NT2/D1 (cell line): ENCODE measurements around the gene HESX1.

Source experiments
- DNase-seq: peaks from one replicate; pipeline ENCODE4 v3.0.0-alpha.2; 2011; ENCODE audit warnings: low read depth, low spot score
- H3K27me3 ChIP-seq: 2 replicates; pipeline ENCODE4 v1.6.0; 2011; ENCODE audit warnings: mild to moderate bottlenecking; ENCODE audit not compliant: insufficient read length, insufficient read depth
- H3K36me3 ChIP-seq: 2 replicates; pipeline ENCODE4 v1.6.1; 2011; ENCODE audit warnings: mild to moderate bottlenecking, low read length, mixed read lengths; ENCODE audit not compliant: insufficient read depth, insufficient read length
- H3K4me1 ChIP-seq: 2 replicates; pipeline ENCODE4 v1.5.1; 2011; ENCODE audit not compliant: insufficient read depth, insufficient read length
- H3K4me3 ChIP-seq: 2 replicates; pipeline ENCODE4 v1.5.1; 2011; ENCODE audit warnings: low read depth; ENCODE audit not compliant: insufficient read length
- H3K9ac ChIP-seq: 2 replicates; pipeline ENCODE4 v1.6.0; 2011; ENCODE audit warnings: low read depth; ENCODE audit not compliant: insufficient read length
- H3K9me3 ChIP-seq: 2 replicates; pipeline ENCODE4 v1.5.1; 2011; ENCODE audit warnings: mild to moderate bottlenecking, low read length; ENCODE audit not compliant: insufficient read depth
- SUZ12 ChIP-seq: IDR thresholded peaks from 2 replicates; pipeline ENCODE4 v1.6.1; 2011; ENCODE audit not compliant: insufficient read length, insufficient read depth; ENCODE audit errors: extremely low read depth
- YY1 ChIP-seq: IDR thresholded peaks from 2 replicates; pipeline ENCODE4 v1.6.1; 2011; ENCODE audit not compliant: insufficient read length, insufficient read depth
- ZNF274 ChIP-seq: IDR thresholded peaks from 2 replicates; pipeline ENCODE4 v1.6.1; 2011; ENCODE audit warnings: mild to moderate bottlenecking, low read depth, low read length

Gene HESX1

DNA sequence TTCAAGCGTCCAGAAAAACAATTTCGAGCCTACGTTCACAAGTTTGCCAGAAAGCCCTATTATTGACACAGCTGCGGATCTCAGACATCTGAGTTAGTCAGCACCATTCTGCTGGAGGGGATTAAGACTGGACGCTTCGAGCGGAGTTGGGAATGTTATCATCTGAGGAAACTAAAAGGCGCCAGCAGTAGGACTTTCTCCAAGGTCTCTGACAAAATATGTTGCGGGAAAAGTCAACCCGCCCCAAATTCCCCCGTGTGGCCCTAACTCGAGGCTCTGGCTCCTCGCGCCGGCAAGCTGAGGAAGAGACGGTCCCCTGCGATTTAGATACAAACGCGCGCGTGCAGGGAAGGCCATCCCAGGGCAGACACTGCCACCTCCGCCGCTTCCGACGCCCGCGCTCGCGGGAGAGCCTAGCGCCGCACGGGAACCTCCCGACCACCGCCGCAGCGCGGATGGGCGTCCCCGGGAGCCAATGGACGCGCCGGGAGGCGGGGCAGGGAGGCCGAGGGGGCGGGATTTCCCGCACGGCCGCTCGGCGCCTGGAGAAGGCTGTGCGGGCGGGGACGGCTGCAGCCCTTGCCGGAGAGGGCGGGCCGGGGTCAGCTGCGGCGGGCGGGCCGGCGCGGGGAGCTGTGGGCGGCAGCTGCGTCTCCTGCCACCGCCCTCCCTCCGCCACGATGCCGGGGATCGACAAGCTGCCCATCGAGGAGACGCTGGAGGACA, 27.6 kb upstream of the HESX1 start, which contains the start of gene APPL1:
Gene APPL1, plus strand, starts transcription at position 526 of the 726 bp plus-strand sequence. Its CDS starts 155 bp downstream, at position 681.
- Histone ChIP-seq H3K4me3 (peak within 1 kb of the TSS; percentile 75), H3K36me3 (peaks cover 3% of the 10 kb centered on the region), H3K4me1 (no peaks in the 10 kb centered on the region), H3K27me3 (peaks cover 18% of the 10 kb centered on the region), H3K9ac (peak within 1 kb of the TSS; percentile 94), H3K9me3 (no peaks in the 10 kb centered on the region)
- TF ChIP-seq YY1 (no peak), ZNF274 (no peak), SUZ12 (no peak)
- DNase-seq, result peak; percentile 92

GRCh38 chr3:57226176-57226575, 26.4 kb upstream of the HESX1 start:
- Histone ChIP-seq H3K36me3 (peaks cover 3% of the 10 kb centered on the region), H3K9ac (no peak overlapping the region), H3K4me1 (no peaks in the 10 kb centered on the region), H3K27me3 (peaks cover 18% of the 10 kb centered on the region), H3K4me3 (no peak overlapping the region), H3K9me3 (no peaks in the 10 kb centered on the region)
- DNase-seq, result no peak
- no peak for TF ChIP-seq SUZ12
- TF ChIP-seq ZNF274, result no peak
- TF ChIP-seq YY1, result no peak

DNA sequence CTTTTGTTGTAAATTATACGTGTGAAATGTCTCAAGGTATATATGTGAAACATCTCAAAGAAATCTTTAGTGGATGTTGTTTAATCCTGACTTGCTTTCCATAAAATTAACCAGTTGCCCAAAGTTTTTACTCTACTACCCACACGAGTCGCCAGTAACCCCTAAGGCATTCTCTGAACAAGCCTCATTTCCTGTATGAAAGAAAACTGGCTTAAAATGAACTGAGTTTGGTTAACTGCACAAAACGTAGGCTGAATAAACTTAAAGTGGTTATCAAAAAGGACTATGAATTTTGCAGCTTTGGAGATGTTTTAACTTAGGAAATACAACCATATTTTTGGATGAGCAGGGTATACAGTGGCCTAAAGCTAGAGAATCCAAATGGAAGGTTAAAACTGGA, 25.1 kb upstream of the HESX1 start:
- TF ChIP-seq SUZ12, result no peak
- TF ChIP-seq YY1, result no peak
- no peak for TF ChIP-seq ZNF274
- Histone ChIP-seq H3K9ac (no peak overlapping the region), H3K9me3 (no peaks in the 10 kb centered on the region), H3K36me3 (no peaks in the 10 kb centered on the region), H3K4me1 (no peaks in the 10 kb centered on the region), H3K4me3 (no peak overlapping the region), H3K27me3 (peaks cover 18% of the 10 kb centered on the region)
- no peak for DNase-seq

GRCh38 chr3:57221883-57222282, 22.1 kb upstream of the HESX1 start:
- Histone ChIP-seq H3K4me1 (no peaks in the 10 kb centered on the region), H3K9me3 (no peaks in the 10 kb centered on the region), H3K36me3 (no peaks in the 10 kb centered on the region), H3K4me3 (no peak overlapping the region), H3K9ac (no peak overlapping the region), H3K27me3 (no peaks in the 10 kb centered on the region)
- TF ChIP-seq ZNF274 (no peak), SUZ12 (no peak), YY1 (no peak)
- DNase-seq, result no peak

GRCh38 chr3:57206423-57206822, 6.6 kb upstream of the HESX1 start:
- H3K27me3 ChIP-seq, result peaks cover 54% of the 10 kb centered on the region
- no peaks in the 10 kb centered on the region for H3K4me1 ChIP-seq
- H3K36me3 ChIP-seq, result no peaks in the 10 kb centered on the region
- DNase-seq, result no peak
- no peaks in the 10 kb centered on the region for H3K9me3 ChIP-seq
- H3K4me3 ChIP-seq, result no peak overlapping the region
- TF ChIP-seq ZNF274 (no peak), YY1 (no peak), SUZ12 (no peak)
- H3K9ac ChIP-seq, result no peak overlapping the region

- Histone ChIP-seq H3K9ac (no peak overlapping the region), H3K9me3 (no peaks in the 10 kb centered on the region), H3K27me3 (peaks cover 57% of the 10 kb centered on the region), H3K4me1 (no peaks in the 10 kb centered on the region), H3K4me3 (no peak overlapping the region), H3K36me3 (no peaks in the 10 kb centered on the region)
- no peak for TF ChIP-seq SUZ12
- TF ChIP-seq YY1, result no peak
- TF ChIP-seq ZNF274, result no peak
- DNase-seq, result no peak
These were observed 5.1 kb downstream of the HESX1 start for GRCh38 chr3:57194641-57195040.

DNA sequence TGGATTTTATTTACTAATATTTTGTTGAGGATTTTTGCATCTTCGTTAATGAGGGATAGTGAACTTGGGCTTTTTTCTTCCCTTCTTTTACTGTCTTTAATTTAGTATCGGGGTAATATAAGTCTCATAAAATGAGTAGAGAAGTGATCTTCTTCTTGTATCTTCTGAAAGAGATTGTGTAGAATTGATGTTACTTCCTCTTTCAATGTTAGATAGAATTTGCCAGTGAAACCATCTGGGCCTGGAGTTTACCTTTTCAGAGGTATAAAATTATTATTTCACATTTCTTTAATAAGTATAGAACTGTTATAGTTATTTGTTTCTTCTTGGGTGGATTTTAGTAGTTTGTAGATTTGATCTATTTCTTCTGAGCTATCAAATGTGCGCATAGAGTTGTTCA, 7.8 kb downstream of the HESX1 start:
- TF ChIP-seq YY1, result no peak
- no peak for TF ChIP-seq SUZ12
- TF ChIP-seq ZNF274, result no peak
- no peak for DNase-seq
- no peaks in the 10 kb centered on the region for H3K4me1 ChIP-seq
- no peaks in the 10 kb centered on the region for H3K9me3 ChIP-seq
- no peak overlapping the region for H3K4me3 ChIP-seq
- H3K9ac ChIP-seq, result no peak overlapping the region
- peaks cover 30% of the 10 kb centered on the region for H3K27me3 ChIP-seq
- no peaks in the 10 kb centered on the region for H3K36me3 ChIP-seq
